ENCODE measurements around the gene ACO2.

DNA sequence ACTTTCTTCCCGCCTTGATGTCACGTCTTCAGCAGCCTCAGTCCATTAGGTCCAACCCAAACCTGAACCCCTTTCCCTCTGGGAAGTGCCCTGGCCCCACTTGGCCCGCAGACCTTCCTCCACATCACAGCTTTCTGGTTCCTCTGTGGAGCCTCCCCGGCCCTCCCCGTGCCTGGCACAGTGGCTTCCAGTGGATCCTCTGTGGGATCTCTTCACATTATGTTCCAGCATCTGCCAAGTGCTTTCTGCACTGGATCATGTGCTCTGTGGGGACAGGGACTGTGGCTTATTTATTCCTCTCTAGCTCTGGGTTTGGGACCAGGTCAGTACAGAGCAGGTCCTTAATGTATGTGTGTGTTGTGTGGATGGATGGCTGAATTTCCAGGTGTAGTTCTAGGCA, 44.5 kb downstream of the ACO2 start:
- TF ChIP-seq, protein P1, sequence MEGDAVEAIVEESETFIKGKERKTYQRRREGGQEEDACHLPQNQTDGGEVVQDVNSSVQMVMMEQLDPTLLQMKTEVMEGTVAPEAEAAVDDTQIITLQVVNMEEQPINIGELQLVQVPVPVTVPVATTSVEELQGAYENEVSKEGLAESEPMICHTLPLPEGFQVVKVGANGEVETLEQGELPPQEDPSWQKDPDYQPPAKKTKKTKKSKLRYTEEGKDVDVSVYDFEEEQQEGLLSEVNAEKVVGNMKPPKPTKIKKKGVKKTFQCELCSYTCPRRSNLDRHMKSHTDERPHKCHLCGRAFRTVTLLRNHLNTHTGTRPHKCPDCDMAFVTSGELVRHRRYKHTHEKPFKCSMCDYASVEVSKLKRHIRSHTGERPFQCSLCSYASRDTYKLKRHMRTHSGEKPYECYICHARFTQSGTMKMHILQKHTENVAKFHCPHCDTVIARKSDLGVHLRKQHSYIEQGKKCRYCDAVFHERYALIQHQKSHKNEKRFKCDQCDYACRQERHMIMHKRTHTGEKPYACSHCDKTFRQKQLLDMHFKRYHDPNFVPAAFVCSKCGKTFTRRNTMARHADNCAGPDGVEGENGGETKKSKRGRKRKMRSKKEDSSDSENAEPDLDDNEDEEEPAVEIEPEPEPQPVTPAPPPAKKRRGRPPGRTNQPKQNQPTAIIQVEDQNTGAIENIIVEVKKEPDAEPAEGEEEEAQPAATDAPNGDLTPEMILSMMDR (IDR thresholded peaks at IDR 0.05) = no peak
- no peak for TF ChIP-seq POLR2A (IDR thresholded peaks at IDR 0.05)

Data from tibial nerve (tissue), 3 donors.